Trophoblast cell (in vitro differentiated cells and primary cell): Measurements from ENCODE around the gene LRRFIP2. TPM values are rescaled to one million over a fixed set of nuclear protein-coding genes. Genes with fewer than 3 reads are reported as not detected.
"Not testable (repeated sequence)": the region's sequence is repeated elsewhere in the genome, so short reads cannot be mapped to it uniquely, and the experiment has no call there.

Experiments
- DNase-seq, 2 donors: peaks; one replicate each; pipeline ENCODE4 v3.0.0-alpha.2; 2016
- H2AFZ ChIP-seq: 2 replicates; pipeline ENCODE4 v1.6.1; 2013; ENCODE audit warnings: low read length, moderate library complexity, mild to moderate bottlenecking; ENCODE audit not compliant: insufficient read depth, poor library complexity
- H2AK5ac ChIP-seq: 2 replicates; pipeline ENCODE4 v1.6.1; 2013; ENCODE audit warnings: mild to moderate bottlenecking, low read length
- H2BK120ac ChIP-seq: 2 replicates; pipeline ENCODE4 v1.6.1; 2013; ENCODE audit warnings: low read length, mild to moderate bottlenecking, moderate library complexity; ENCODE audit not compliant: insufficient read depth, poor library complexity
- H2BK12ac ChIP-seq: 2 replicates; pipeline ENCODE4 v1.6.1; 2013; ENCODE audit warnings: mild to moderate bottlenecking, low read length, moderate library complexity
- H2BK5ac ChIP-seq: 2 replicates; pipeline ENCODE4 v1.6.1; 2013; ENCODE audit warnings: low read length, low read depth, moderate library complexity, mild to moderate bottlenecking; ENCODE audit not compliant: poor library complexity
- H3K14ac ChIP-seq: 2 replicates; pipeline ENCODE4 v1.6.1; 2013; ENCODE audit warnings: mild to moderate bottlenecking, low read length
- H3K18ac ChIP-seq: 2 replicates; pipeline ENCODE4 v1.6.1; 2013; ENCODE audit warnings: mild to moderate bottlenecking, low read length
- H3K23ac ChIP-seq: 2 replicates; pipeline ENCODE4 v1.6.1; 2013; ENCODE audit warnings: low read length
- H3K27ac ChIP-seq: 2 replicates; pipeline ENCODE4 v1.5.1; 2013; ENCODE audit warnings: low read depth, mild to moderate bottlenecking, inconsistent platforms, low read length, moderate library complexity
- H3K27me3 ChIP-seq: 2 replicates; pipeline ENCODE4 v1.6.1; 2013; ENCODE audit warnings: inconsistent platforms, mild to moderate bottlenecking, low read length, moderate library complexity; ENCODE audit not compliant: insufficient read depth
- H3K36me3 ChIP-seq, 2 experiments: 1 replicate in 1 of 2; 2 replicates in 1 of 2; pipeline ENCODE4 v1.6.1; 2013; ENCODE audit warnings: low read length in 2 of 2, mild to moderate bottlenecking in 2 of 2, moderate library complexity in 1 of 2; ENCODE audit not compliant: insufficient read depth in 2 of 2, control insufficient read depth in 1 of 2
- H3K4ac ChIP-seq: 2 replicates; pipeline ENCODE4 v1.6.1; 2013; ENCODE audit warnings: low read depth, mild to moderate bottlenecking, low read length, moderate library complexity
- H3K4me1 ChIP-seq, 2 experiments: 1 replicate in 1 of 2; 2 replicates in 1 of 2; pipeline ENCODE4 v1.6.1; 2013; ENCODE audit warnings: low read length in 2 of 2, mild to moderate bottlenecking in 2 of 2, moderate library complexity in 1 of 2; ENCODE audit not compliant: insufficient read depth in 2 of 2, control insufficient read depth in 1 of 2
- H3K4me2 ChIP-seq: 2 replicates; pipeline ENCODE4 v1.6.1; 2013; ENCODE audit warnings: inconsistent platforms, mild to moderate bottlenecking, low read length, moderate library complexity
- H3K4me3 ChIP-seq: 2 replicates; pipeline ENCODE4 v1.5.1; 2013; ENCODE audit warnings: mild to moderate bottlenecking, low read depth, low read length, inconsistent platforms
- H3K79me1 ChIP-seq: one replicate; pipeline ENCODE4 v1.6.1; 2013; ENCODE audit warnings: low read length
- H3K79me2 ChIP-seq: 2 replicates; pipeline ENCODE4 v1.6.1; 2013; ENCODE audit warnings: low read length, mild to moderate bottlenecking; ENCODE audit not compliant: control insufficient read depth, insufficient read depth, poor library complexity
- H3K9ac ChIP-seq: 2 replicates; pipeline ENCODE4 v1.6.1; 2013; ENCODE audit warnings: mild to moderate bottlenecking, low read length
- H3K9me3 ChIP-seq: 2 replicates; pipeline ENCODE4 v1.6.1; 2013; ENCODE audit warnings: low read depth, mild to moderate bottlenecking, control low read depth, inconsistent platforms, low read length; ENCODE audit not compliant: insufficient read depth
- H4K12ac ChIP-seq: 2 replicates; pipeline ENCODE4 v1.6.1; 2013; ENCODE audit warnings: low read depth, mild to moderate bottlenecking, low read length, moderate library complexity
- H4K8ac ChIP-seq: 2 replicates; pipeline ENCODE4 v1.6.1; 2013; ENCODE audit warnings: low read depth, mild to moderate bottlenecking, low read length, moderate library complexity
- H4K91ac ChIP-seq: one replicate; pipeline ENCODE4 v1.6.1; 2013; ENCODE audit warnings: low read depth, mild to moderate bottlenecking, low read length, moderate library complexity
- WGBS: extraction: QIAGEN DNeasy Blood & Tissue Kit; methylation state at CpG from one replicate; pipeline ENCODE4 v1.1.7; 2013; ENCODE audit warnings: missing lambda C conversion rate; ENCODE audit not compliant: insufficient read length, insufficient coverage; ENCODE audit errors: extremely low coverage; 5-methylcytosine and 5-hydroxymethylcytosine counted together
- polyA plus RNA-seq: library from polyadenylated mRNA; stranded (reverse); fragments of 200-250 nt; gene quantifications from 2 replicates; pipeline ENCODE4 v1.2.3, GENCODE V29; 2013

LRRFIP2 gene
- 38.9 and 39.7 TPM in 2 replicates for polyA plus RNA-seq

- no peak within 1 kb of the TSS for H3K23ac ChIP-seq
- WGBS, result 100% methylated on average over 1 of the region's 5 CpGs
- H3K4ac ChIP-seq, result no peak within 1 kb of the TSS
- H2AFZ ChIP-seq, result no peak within 1 kb of the TSS
- no peak within 1 kb of the TSS for H2AK5ac ChIP-seq
- peak within 1 kb of the TSS; percentile 90 for H3K27ac ChIP-seq
- H3K14ac ChIP-seq, result no peak within 1 kb of the TSS
- H3K4me3 ChIP-seq, result peak within 1 kb of the TSS; percentile 100
- peaks cover 6 to 7% of the 10 kb centered on the region in 2 experiments for H3K36me3 ChIP-seq
- peak; percentile 41 to 70 for DNase-seq
- H2BK5ac ChIP-seq, result no peak within 1 kb of the TSS
- H4K8ac ChIP-seq, result no peak within 1 kb of the TSS
- no peak within 1 kb of the TSS for H2BK12ac ChIP-seq
- H3K9ac ChIP-seq, result peak within 1 kb of the TSS; percentile 86
- peaks cover 9% of the 10 kb centered on the region for H3K79me1 ChIP-seq
- H2BK120ac ChIP-seq, result no peak within 1 kb of the TSS
- peaks cover 10% of the 10 kb centered on the region for H3K79me2 ChIP-seq
- peak within 1 kb of the TSS; percentile 93 for H3K4me2 ChIP-seq
- no peaks in the 10 kb centered on the region for H3K27me3 ChIP-seq
- H4K91ac ChIP-seq, result no peak within 1 kb of the TSS
- H3K9me3 ChIP-seq, result no peaks in the 10 kb centered on the region
- H4K12ac ChIP-seq, result no peak within 1 kb of the TSS
- peaks cover 0 to 5% of the 10 kb centered on the region in 2 experiments for H3K4me1 ChIP-seq
- H3K18ac ChIP-seq, result no peak within 1 kb of the TSS
Observed at GRCh38 chr3:37174532-37175126, at the start of gene LRRFIP2. TSS of gene LRRFIP2 (minus strand) at chr3:37174582. CDS start at chr3:37148983, 25,599 bp downstream.

GRCh38 chr3:37223576-37223975, 49.2 kb upstream of the LRRFIP2 start:
- H4K12ac ChIP-seq, result no peak overlapping the region
- H2BK5ac ChIP-seq, result no peak overlapping the region
- H3K4me2 ChIP-seq, result no peak overlapping the region
- H3K9me3 ChIP-seq, result no peaks in the 10 kb centered on the region
- H3K4me1 ChIP-seq, result peaks cover 3 to 6% of the 10 kb centered on the region in 2 experiments
- no peaks in the 10 kb centered on the region for H3K36me3 ChIP-seq
- no peaks in the 10 kb centered on the region for H3K79me1 ChIP-seq
- no peaks in the 10 kb centered on the region for H3K27me3 ChIP-seq
- no peak overlapping the region for H3K4me3 ChIP-seq
- H2BK12ac ChIP-seq, result no peak overlapping the region
- H3K4ac ChIP-seq, result no peak overlapping the region
- no peak overlapping the region for H3K27ac ChIP-seq
- no peaks in the 10 kb centered on the region for H3K79me2 ChIP-seq
- no peak overlapping the region for H2BK120ac ChIP-seq
- H4K91ac ChIP-seq, result no peak overlapping the region
- no peak overlapping the region for H3K23ac ChIP-seq
- DNase-seq, result no peak
- H3K14ac ChIP-seq, result no peak overlapping the region
- H4K8ac ChIP-seq, result no peak overlapping the region
- H2AFZ ChIP-seq, result no peak overlapping the region
- no peak overlapping the region for H3K9ac ChIP-seq
- H3K18ac ChIP-seq, result no peak overlapping the region
- WGBS, result no CpG with 5 or more reads among the region's 1 CpG
- H2AK5ac ChIP-seq, result no peak overlapping the region

- Histone ChIP-seq H2BK120ac (no peak overlapping the region), H3K18ac (no peak overlapping the region), H3K27me3 (no peaks in the 10 kb centered on the region), H2AFZ (no peak overlapping the region), H2BK5ac (no peak overlapping the region), H4K8ac (no peak overlapping the region), H3K4me3 (no peak overlapping the region), H3K23ac (no peak overlapping the region), H3K36me3 (no peaks in the 10 kb centered on the region), H3K79me2 (no peaks in the 10 kb centered on the region), H3K9ac (no peak overlapping the region), H3K4me2 (no peak overlapping the region), H4K12ac (no peak overlapping the region), H3K14ac (no peak overlapping the region), H4K91ac (no peak overlapping the region), H3K9me3 (no peaks in the 10 kb centered on the region), H2AK5ac (no peak overlapping the region), H3K79me1 (no peaks in the 10 kb centered on the region), H2BK12ac (no peak overlapping the region), H3K4me1 (peaks cover 3 to 6% of the 10 kb centered on the region in 2 experiments), H3K27ac (no peak overlapping the region), H3K4ac (no peak overlapping the region)
- DNase-seq, result peak; percentile 39 to 44
Observed at GRCh38 chr3:37223141-37223558, 48.8 kb upstream of the LRRFIP2 start.

- H2BK5ac ChIP-seq, H4K12ac ChIP-seq, H3K4me2 ChIP-seq: not testable (repeated sequence)
Observed at GRCh38 chr3:37222542-37222941, 48.2 kb upstream of the LRRFIP2 start.

More at GRCh38 chr3:37222542-37222941, 48.2 kb upstream of the LRRFIP2 start:
- not testable (repeated sequence) for H3K27ac ChIP-seq, H3K4me1 ChIP-seq, H4K91ac ChIP-seq, H2AK5ac ChIP-seq, H3K27me3 ChIP-seq, H3K9me3 ChIP-seq, H3K23ac ChIP-seq, H3K36me3 ChIP-seq, H3K79me1 ChIP-seq, H2BK120ac ChIP-seq, H2BK12ac ChIP-seq, DNase-seq, H3K4me3 ChIP-seq, H3K9ac ChIP-seq, H3K4ac ChIP-seq, H3K14ac ChIP-seq, H3K18ac ChIP-seq, H2AFZ ChIP-seq, H4K8ac ChIP-seq, H3K79me2 ChIP-seq
- WGBS, result no CpG with 5 or more reads among the region's 2 CpGs
